ENCODE results near the gene CXCL3.

- TF ChIP-seq CTCF (IDR thresholded peaks at IDR 0.05) = no peak
- no peak for TF ChIP-seq POLR2A (IDR thresholded peaks at IDR 0.05)
Measured at GRCh38 chr4:74015126-74015780, 23.2 kb downstream of the CXCL3 start.

Data from tibial nerve (tissue), 3 donors.